Measurements from ENCODE around the gene EMSY. TPM values are rescaled to one million over a fixed set of nuclear protein-coding genes. Genes with fewer than 3 reads are reported as not detected.

Gene EMSY
- total RNA-seq, 1 donor from 2014 or later, result 18.9 TPM

DNA sequence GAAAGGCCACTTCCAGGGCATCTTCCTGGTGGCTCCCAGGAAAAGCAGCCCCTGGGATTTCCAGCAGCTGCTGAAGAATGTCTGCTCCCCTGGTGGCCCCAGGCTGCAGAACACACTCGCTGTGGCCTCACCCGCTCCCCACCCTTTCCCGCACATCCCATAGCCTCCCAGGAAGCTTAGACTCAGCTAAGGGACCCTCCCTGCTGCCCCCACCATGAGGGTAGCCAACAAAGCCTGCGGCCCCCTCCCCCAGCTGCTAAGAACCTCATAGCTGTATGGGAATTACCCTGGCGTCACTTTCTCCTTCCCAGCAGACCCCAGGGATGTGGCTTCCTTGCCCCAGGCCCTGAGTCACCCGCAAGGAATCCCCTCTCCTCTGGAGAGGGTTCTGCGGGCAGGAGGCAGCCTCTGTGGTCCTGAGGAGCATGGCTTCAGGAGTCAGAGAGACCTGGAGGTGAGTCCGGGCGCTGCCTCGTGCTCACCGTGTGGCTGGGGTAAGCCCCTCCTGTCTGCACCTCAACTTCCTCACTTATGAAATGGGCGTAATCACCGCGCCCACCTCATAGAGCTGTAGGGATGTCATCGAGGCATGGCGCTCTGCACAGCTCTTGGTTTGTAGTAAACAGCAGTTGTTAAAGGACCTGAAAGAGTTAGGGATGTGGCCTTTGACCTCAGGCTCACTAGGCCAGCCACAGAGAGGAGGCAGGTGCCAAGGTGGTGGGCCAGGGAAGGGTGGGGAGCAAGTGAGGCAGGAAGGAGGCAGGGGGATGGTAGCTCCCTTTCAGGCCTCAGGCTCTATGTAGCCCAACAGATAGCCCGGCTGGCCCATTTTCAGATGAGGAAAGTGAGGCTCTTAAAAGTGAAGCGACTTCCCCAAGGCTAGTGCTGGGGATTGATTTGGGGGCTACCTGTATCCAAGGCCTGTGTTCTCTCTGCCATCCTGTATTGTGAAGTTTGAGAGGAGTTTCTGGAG lies 154.5 kb downstream of the EMSY start:
- TF ChIP-seq, protein P1, sequence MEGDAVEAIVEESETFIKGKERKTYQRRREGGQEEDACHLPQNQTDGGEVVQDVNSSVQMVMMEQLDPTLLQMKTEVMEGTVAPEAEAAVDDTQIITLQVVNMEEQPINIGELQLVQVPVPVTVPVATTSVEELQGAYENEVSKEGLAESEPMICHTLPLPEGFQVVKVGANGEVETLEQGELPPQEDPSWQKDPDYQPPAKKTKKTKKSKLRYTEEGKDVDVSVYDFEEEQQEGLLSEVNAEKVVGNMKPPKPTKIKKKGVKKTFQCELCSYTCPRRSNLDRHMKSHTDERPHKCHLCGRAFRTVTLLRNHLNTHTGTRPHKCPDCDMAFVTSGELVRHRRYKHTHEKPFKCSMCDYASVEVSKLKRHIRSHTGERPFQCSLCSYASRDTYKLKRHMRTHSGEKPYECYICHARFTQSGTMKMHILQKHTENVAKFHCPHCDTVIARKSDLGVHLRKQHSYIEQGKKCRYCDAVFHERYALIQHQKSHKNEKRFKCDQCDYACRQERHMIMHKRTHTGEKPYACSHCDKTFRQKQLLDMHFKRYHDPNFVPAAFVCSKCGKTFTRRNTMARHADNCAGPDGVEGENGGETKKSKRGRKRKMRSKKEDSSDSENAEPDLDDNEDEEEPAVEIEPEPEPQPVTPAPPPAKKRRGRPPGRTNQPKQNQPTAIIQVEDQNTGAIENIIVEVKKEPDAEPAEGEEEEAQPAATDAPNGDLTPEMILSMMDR (IDR thresholded peaks at IDR 0.05; ENCODE audit: insufficient read depth, low read depth, low read length), result no peak
- no peak for TF ChIP-seq EZH2 (IDR thresholded peaks at IDR 0.05; ENCODE audit: insufficient read depth, low read length)
- H3K27me3 ChIP-seq (ENCODE audit: insufficient read depth, low read length), result no peaks in the 10 kb centered on the region
- H3K79me2 ChIP-seq (ENCODE audit: insufficient read depth, low read length), result no peaks in the 10 kb centered on the region
- H3K27ac ChIP-seq (ENCODE audit: low read depth, low read length), result peak overlapping the region; percentile 64
- FAIRE-seq, result no peak
- peak; percentile 78 for DNase-seq (ENCODE audit: low read depth)
- H3K9me3 Mint-ChIP-seq (ENCODE audit: unreplicated experiment), result peaks cover 3% of the 10 kb centered on the region
- H3K4me1 Mint-ChIP-seq (ENCODE audit: low read depth, unreplicated experiment), result peaks cover 11% of the 10 kb centered on the region
- H3K36me3 ChIP-seq (ENCODE audit: insufficient read depth, low read length), result no peaks in the 10 kb centered on the region
- H3K4me2 ChIP-seq (ENCODE audit: low read length), result peak overlapping the region; percentile 70
- peak overlapping the region; percentile 60 for H3K9ac ChIP-seq (ENCODE audit: low read length)
- H4K20me1 ChIP-seq (ENCODE audit: insufficient read depth, low read length), result no peaks in the 10 kb centered on the region
- H2AFZ ChIP-seq (ENCODE audit: low read depth, low read length), result peak overlapping the region; percentile 28
- H3K4me3 ChIP-seq (ENCODE audit: insufficient read depth, low read depth, low read length), result no peak overlapping the region
- peaks cover 2% of the 10 kb centered on the region for H3K36me3 Mint-ChIP-seq (ENCODE audit: low read depth, unreplicated experiment)
- H3K4me1 ChIP-seq (ENCODE audit: insufficient read depth, low read length), result peaks cover 18% of the 10 kb centered on the region
- peak overlapping the region; percentile 94 for H3K27ac Mint-ChIP-seq (ENCODE audit: unreplicated experiment)
- peaks cover 10% of the 10 kb centered on the region for H3K27me3 Mint-ChIP-seq (ENCODE audit: low read depth, unreplicated experiment)
- H3K4me3 Mint-ChIP-seq (ENCODE audit: unreplicated experiment), result no peak overlapping the region
- no peaks in the 10 kb centered on the region for H3K9me3 ChIP-seq (ENCODE audit: insufficient read depth, low read depth, low read length)

- Histone ChIP-seq H3K4me1 (ENCODE audit: insufficient read depth, low read length) (peaks cover 18% of the 10 kb centered on the region), H4K20me1 (ENCODE audit: insufficient read depth, low read length) (no peaks in the 10 kb centered on the region), H2AFZ (ENCODE audit: low read depth, low read length) (no peak overlapping the region), H3K36me3 (ENCODE audit: insufficient read depth, low read length) (no peaks in the 10 kb centered on the region), H3K79me2 (ENCODE audit: insufficient read depth, low read length) (no peaks in the 10 kb centered on the region), H3K27ac (ENCODE audit: low read depth, low read length) (no peak overlapping the region), H3K27me3 (ENCODE audit: insufficient read depth, low read length) (no peaks in the 10 kb centered on the region), H3K4me2 (ENCODE audit: low read length) (no peak overlapping the region), H3K4me3 (ENCODE audit: insufficient read depth, low read depth, low read length) (no peak overlapping the region), H3K9me3 (ENCODE audit: insufficient read depth, low read depth, low read length) (no peaks in the 10 kb centered on the region), H3K9ac (ENCODE audit: low read length) (no peak overlapping the region)
- Mint-ChIP-seq H3K9me3 (ENCODE audit: unreplicated experiment) (peaks cover 3% of the 10 kb centered on the region), H3K27ac (ENCODE audit: unreplicated experiment) (no peak overlapping the region), H3K36me3 (ENCODE audit: low read depth, unreplicated experiment) (peaks cover 4% of the 10 kb centered on the region), H3K27me3 (ENCODE audit: low read depth, unreplicated experiment) (peaks cover 13% of the 10 kb centered on the region), H3K4me3 (ENCODE audit: unreplicated experiment) (no peak overlapping the region), H3K4me1 (ENCODE audit: low read depth, unreplicated experiment) (peaks cover 11% of the 10 kb centered on the region)
- TF ChIP-seq, protein P1 (IDR thresholded peaks at IDR 0.05; ENCODE audit: insufficient read depth, low read depth, low read length), result no peak
- no peak for TF ChIP-seq EZH2 (IDR thresholded peaks at IDR 0.05; ENCODE audit: insufficient read depth, low read length)
- DNase-seq (ENCODE audit: low read depth) (no peak), FAIRE-seq (no peak)
These were observed 155.4 kb downstream of the EMSY start for GRCh38 chr11:76600124-76600655.
